GM12865 (cell line): ENCODE results near the gene PMIS2.

Experiments used
- DNase-seq: peaks from one replicate; pipeline ENCODE4 v3.0.0; 2010; ENCODE audit warnings: low read depth
- H3K4me3 ChIP-seq: 2 replicates; pipeline ENCODE4 v1.5.1; 2011; ENCODE audit warnings: mild to moderate bottlenecking, low read depth, low read length, control low read depth
- CTCF ChIP-seq: IDR thresholded peaks from 2 replicates; pipeline ENCODE4 v1.5.1; 2011; ENCODE audit warnings: low read length, control low read depth, low read depth, inconsistent platforms; ENCODE audit not compliant: insufficient read depth; ENCODE audit errors: missing control alignments

The PMIS2 gene

GRCh38 chr19:35566738-35567137 lies 19.2 kb upstream of the PMIS2 start:
- no peak for TF ChIP-seq CTCF
- DNase-seq = no peak
- H3K4me3 ChIP-seq = no peak overlapping the region

- H3K4me3 ChIP-seq = no peak overlapping the region
- no peak for DNase-seq
- no peak for TF ChIP-seq CTCF
Observed at GRCh38 chr19:35569281-35569781, 16.6 kb upstream of the PMIS2 start.

GRCh38 chr19:35571406-35571965 lies 14.5 kb upstream of the PMIS2 start:
- H3K4me3 ChIP-seq = no peak overlapping the region
- no peak for DNase-seq
- no peak for TF ChIP-seq CTCF

- no peak for TF ChIP-seq CTCF
- no peak for DNase-seq
- H3K4me3 ChIP-seq = no peak overlapping the region
Observed at GRCh38 chr19:35577918-35578317, 8.1 kb upstream of the PMIS2 start.

- no peak overlapping the region for H3K4me3 ChIP-seq
- TF ChIP-seq CTCF = no peak
- no peak for DNase-seq
Observed at GRCh38 chr19:35578707-35579106, 7.3 kb upstream of the PMIS2 start.

GRCh38 chr19:35582760-35583159 lies 3.2 kb upstream of the PMIS2 start:
- no peak for DNase-seq
- TF ChIP-seq CTCF = no peak
- H3K4me3 ChIP-seq = no peak overlapping the region

GRCh38 chr19:35587321-35587720 lies 1.3 kb downstream of the PMIS2 start:
- DNase-seq = no peak
- H3K4me3 ChIP-seq = no peak overlapping the region
- no peak for TF ChIP-seq CTCF
